NB4 (cell line): ENCODE results near the gene REXO1.

Experiments used
- CTCF ChIP-seq: IDR thresholded peaks from one replicate; pipeline ENCODE4 v1.5.1; 2012; ENCODE audit warnings: low read depth, low read length
- MAX ChIP-seq: IDR thresholded peaks from 2 replicates; pipeline ENCODE4 v1.6.1; 2011; ENCODE audit warnings: low read depth, low read length
- POLR2A ChIP-seq: IDR thresholded peaks from 2 replicates; pipeline ENCODE4 v1.6.1; 2011; ENCODE audit warnings: mild to moderate bottlenecking; ENCODE audit not compliant: insufficient read length; ENCODE audit errors: extremely low read depth

GRCh38 chr19:1832046-1832663 lies 16.1 kb downstream of the REXO1 start:
- no peak for TF ChIP-seq CTCF
- TF ChIP-seq MAX, result no peak
- TF ChIP-seq POLR2A, result no peak
